PFSK-1 (cell line): ENCODE results near the gene LSAMP.

Experiments used
- FOXP2 ChIP-seq: optimal IDR thresholded peaks from 2 replicates; pipeline ENCODE3; 2011; ENCODE audit warnings: borderline replicate concordance, control low read depth, inconsistent platforms; ENCODE audit not compliant: insufficient read depth; ENCODE audit errors: extremely low read length, extremely low read depth
- POLR2AphosphoS5 ChIP-seq: IDR thresholded peaks from 2 replicates; pipeline ENCODE4 v1.6.1; 2012; ENCODE audit warnings: low read depth, mild to moderate bottlenecking, control low read depth, low read length, moderate library complexity
- REST ChIP-seq, 2 experiments: IDR thresholded peaks; 2 replicates each; pipeline versions ENCODE4 v1.6.1 to v1.8.0; 2011 to 2012; ENCODE audit warnings: low read depth in 2 of 2, low read length in 2 of 2, control low read depth in 1 of 2, inconsistent platforms in 1 of 2, mild to moderate bottlenecking in 1 of 2, moderate library complexity in 1 of 2; ENCODE audit not compliant: insufficient read depth in 1 of 2
- SIN3A ChIP-seq: IDR thresholded peaks from 2 replicates; pipeline ENCODE4 v1.6.1; 2012; ENCODE audit warnings: mild to moderate bottlenecking, low read length, moderate library complexity, borderline replicate concordance; ENCODE audit not compliant: insufficient read depth
- TAF1 ChIP-seq: IDR thresholded peaks from 2 replicates; pipeline ENCODE4 v1.6.1; 2012; ENCODE audit warnings: low read length, control low read depth, borderline replicate concordance; ENCODE audit not compliant: insufficient read depth

The LSAMP gene

GRCh38 chr3:115903843-115904242 lies 541.4 kb downstream of the LSAMP start:
- TF ChIP-seq POLR2AphosphoS5 (no peak), TAF1 (no peak)

DNA sequence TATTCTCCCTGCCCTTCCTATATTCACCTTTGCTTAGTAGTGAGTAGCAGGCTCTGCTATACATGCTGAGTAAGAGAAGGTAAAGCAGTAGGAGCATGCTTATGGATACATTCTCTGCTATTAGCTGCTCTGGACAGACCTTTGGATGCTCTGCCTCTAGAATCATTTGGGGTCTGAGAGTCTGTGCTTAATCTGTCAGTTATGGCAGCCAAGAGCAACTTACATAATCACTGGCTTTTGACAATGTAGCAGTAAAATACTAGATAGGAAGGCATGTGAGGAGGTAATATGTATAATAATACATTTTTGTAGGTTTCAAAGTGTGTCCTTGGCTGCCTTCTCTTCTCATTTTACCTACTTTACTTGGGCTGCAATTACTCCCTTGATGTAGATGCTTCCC lies 544.3 kb downstream of the LSAMP start:
- TF ChIP-seq TAF1 (no peak), REST (IDR thresholded peaks at IDR 0.05; ENCODE audit: insufficient read depth in 1 of 2, low read depth in 2 of 2, low read length in 2 of 2) (no peak), POLR2AphosphoS5 (no peak), SIN3A (no peak), FOXP2 (no peak)

DNA sequence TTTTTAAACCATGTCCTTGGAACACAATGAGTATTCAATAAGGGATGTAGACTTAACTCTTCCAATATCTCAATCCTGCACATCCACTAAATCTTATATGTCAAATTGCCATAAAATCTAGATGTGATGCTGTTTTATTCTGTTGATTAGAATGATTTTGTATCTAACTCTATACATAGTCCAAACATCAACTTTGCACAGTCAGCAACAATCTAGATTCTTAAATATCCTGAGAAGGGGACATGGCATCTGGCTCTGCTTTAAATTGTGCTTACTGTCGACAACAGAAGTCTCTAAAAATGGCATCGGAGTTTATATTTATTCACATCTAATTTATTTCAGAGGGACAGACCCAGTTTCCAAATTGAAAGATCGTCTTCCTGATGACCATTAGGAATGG lies 545.8 kb downstream of the LSAMP start:
- TF ChIP-seq POLR2AphosphoS5 (no peak), FOXP2 (no peak), SIN3A (no peak), REST (IDR thresholded peaks at IDR 0.05; ENCODE audit: insufficient read depth in 1 of 2, low read depth in 2 of 2, low read length in 2 of 2) (no peak), TAF1 (no peak)

- TF ChIP-seq SIN3A, result no peak
- TF ChIP-seq TAF1, result no peak
- no peak for TF ChIP-seq POLR2AphosphoS5
- TF ChIP-seq FOXP2, result no peak
- no peak for TF ChIP-seq REST (IDR thresholded peaks at IDR 0.05; ENCODE audit: insufficient read depth in 1 of 2, low read depth in 2 of 2, low read length in 2 of 2)
Measured at GRCh38 chr3:115898656-115899410, 546.5 kb downstream of the LSAMP start.

- no peak for TF ChIP-seq FOXP2
- no peak for TF ChIP-seq REST (IDR thresholded peaks at IDR 0.05; ENCODE audit: insufficient read depth in 1 of 2, low read depth in 2 of 2, low read length in 2 of 2)
- TF ChIP-seq TAF1, result no peak
- no peak for TF ChIP-seq SIN3A
- no peak for TF ChIP-seq POLR2AphosphoS5
Measured at GRCh38 chr3:115891006-115891636, 554.2 kb downstream of the LSAMP start.
